ENCODE measurements around the gene FAIM2.

FAIM2 gene

DNA sequence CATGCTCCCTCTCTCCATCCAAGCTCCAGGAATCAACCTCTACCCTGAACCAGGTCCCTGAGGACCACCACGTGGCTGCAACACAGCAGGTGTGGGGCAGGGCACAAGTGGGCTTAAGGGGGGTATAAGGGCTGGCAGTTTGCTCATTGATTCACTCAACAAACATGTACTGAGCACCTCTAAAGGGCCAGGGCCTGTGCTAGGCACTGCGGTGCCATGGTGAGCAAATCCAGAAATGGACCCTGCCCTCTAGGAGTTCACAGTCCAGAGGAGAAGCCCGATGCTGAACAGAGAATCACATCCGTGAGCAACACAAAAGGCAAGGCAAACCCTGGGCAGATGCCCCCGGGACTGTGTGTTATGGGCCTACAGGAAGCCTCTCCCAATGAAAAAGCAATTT is 40.3 kb upstream of the FAIM2 start:
- Histone ChIP-seq H3K4me1 (ENCODE audit: low read depth, poor library complexity, severe bottlenecking) (peaks cover 4% of the 10 kb centered on the region), H3K4me2 (no peak overlapping the region), H3K27ac (no peak overlapping the region), H3K27me3 (ENCODE audit: insufficient read depth, low read depth) (no peaks in the 10 kb centered on the region), H3K9ac (no peak overlapping the region), H3K36me3 (ENCODE audit: insufficient read depth) (no peaks in the 10 kb centered on the region), H3K79me2 (ENCODE audit: insufficient read depth, low read depth) (no peaks in the 10 kb centered on the region), H3K4me3 (IDR thresholded peaks at IDR 0.05; ENCODE audit: insufficient read depth, low read depth, low read length) (no peak overlapping the region), H2AFZ (ENCODE audit: low read depth) (no peak overlapping the region), H4K20me1 (ENCODE audit: insufficient read depth) (no peaks in the 10 kb centered on the region)
- TF ChIP-seq, protein P1, sequence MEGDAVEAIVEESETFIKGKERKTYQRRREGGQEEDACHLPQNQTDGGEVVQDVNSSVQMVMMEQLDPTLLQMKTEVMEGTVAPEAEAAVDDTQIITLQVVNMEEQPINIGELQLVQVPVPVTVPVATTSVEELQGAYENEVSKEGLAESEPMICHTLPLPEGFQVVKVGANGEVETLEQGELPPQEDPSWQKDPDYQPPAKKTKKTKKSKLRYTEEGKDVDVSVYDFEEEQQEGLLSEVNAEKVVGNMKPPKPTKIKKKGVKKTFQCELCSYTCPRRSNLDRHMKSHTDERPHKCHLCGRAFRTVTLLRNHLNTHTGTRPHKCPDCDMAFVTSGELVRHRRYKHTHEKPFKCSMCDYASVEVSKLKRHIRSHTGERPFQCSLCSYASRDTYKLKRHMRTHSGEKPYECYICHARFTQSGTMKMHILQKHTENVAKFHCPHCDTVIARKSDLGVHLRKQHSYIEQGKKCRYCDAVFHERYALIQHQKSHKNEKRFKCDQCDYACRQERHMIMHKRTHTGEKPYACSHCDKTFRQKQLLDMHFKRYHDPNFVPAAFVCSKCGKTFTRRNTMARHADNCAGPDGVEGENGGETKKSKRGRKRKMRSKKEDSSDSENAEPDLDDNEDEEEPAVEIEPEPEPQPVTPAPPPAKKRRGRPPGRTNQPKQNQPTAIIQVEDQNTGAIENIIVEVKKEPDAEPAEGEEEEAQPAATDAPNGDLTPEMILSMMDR (conservative IDR thresholded peaks at IDR 0.05; ENCODE audit: low read depth, low read length) = no peak

DNA sequence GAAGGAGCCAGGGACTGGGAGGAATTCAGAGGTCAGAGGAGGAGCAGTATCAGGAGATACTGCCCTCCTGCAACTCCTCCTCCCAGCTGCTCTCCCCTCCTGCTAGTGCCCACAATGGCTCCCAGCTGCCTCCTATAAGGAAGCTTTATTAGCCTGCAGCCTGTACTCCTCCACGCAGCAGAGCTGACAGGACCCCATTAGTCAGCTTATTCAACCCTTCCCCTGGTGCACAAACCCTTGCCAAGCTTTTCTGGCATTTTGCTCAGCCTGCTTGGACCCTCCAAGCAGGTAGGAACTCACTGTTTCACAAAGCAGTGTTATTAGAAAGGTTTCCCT is 39.9 kb upstream of the FAIM2 start:
- H3K4me2 ChIP-seq = no peak overlapping the region
- TF ChIP-seq, protein P1 (conservative IDR thresholded peaks at IDR 0.05; ENCODE audit: low read depth, low read length) = no peak
- no peak overlapping the region for H3K27ac ChIP-seq
- H3K4me3 ChIP-seq (IDR thresholded peaks at IDR 0.05; ENCODE audit: insufficient read depth, low read depth, low read length) = no peak overlapping the region
- H3K36me3 ChIP-seq (ENCODE audit: insufficient read depth) = no peaks in the 10 kb centered on the region
- H3K79me2 ChIP-seq (ENCODE audit: insufficient read depth, low read depth) = no peaks in the 10 kb centered on the region
- H2AFZ ChIP-seq (ENCODE audit: low read depth) = no peak overlapping the region
- peaks cover 4% of the 10 kb centered on the region for H3K4me1 ChIP-seq (ENCODE audit: low read depth, poor library complexity, severe bottlenecking)
- no peaks in the 10 kb centered on the region for H4K20me1 ChIP-seq (ENCODE audit: insufficient read depth)
- H3K27me3 ChIP-seq (ENCODE audit: insufficient read depth, low read depth) = no peaks in the 10 kb centered on the region
- H3K9ac ChIP-seq = no peak overlapping the region

DNA sequence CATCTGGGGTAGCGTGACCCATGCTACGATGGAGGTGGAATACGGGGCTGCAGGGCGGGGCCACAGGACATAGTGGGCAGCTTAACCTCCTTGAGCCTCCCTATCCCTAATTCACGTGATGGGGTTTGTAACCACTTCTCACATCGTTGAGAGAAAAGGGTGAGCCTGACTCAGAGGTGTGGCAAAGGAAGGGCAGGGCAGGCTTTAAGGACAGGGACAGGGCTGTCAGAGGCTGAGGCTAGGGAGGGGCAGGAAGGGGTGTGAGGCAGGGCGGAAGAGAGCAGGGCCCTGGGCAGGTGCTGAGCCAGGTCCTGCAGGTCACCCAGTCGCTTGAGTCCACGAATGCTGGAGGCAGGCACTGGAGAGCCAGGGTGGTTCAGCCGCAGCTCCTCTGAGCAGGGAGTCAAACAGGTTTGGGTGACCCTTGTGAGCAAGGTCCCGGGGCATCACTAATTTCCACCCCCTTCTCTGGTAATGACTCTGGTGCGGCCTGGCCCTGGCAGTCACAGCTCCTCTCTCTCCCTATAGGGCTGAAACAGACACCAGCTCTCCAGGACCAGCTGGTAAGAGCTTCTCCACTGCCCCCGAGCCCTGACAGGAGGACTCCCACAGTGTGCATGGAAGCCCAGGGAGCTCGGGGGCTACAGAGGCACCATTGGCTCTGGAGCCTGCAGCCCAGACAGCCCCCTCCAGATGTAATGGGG is 39.4 kb upstream of the FAIM2 start:
- Histone ChIP-seq H3K4me2 (no peak overlapping the region), H3K27ac (no peak overlapping the region), H3K27me3 (ENCODE audit: insufficient read depth, low read depth) (no peaks in the 10 kb centered on the region), H3K36me3 (ENCODE audit: insufficient read depth) (no peaks in the 10 kb centered on the region), H4K20me1 (ENCODE audit: insufficient read depth) (no peaks in the 10 kb centered on the region), H2AFZ (ENCODE audit: low read depth) (no peak overlapping the region), H3K9ac (no peak overlapping the region), H3K4me1 (ENCODE audit: low read depth, poor library complexity, severe bottlenecking) (peaks cover 4% of the 10 kb centered on the region), H3K79me2 (ENCODE audit: insufficient read depth, low read depth) (no peaks in the 10 kb centered on the region), H3K4me3 (IDR thresholded peaks at IDR 0.05; ENCODE audit: insufficient read depth, low read depth, low read length) (no peak overlapping the region)
- TF ChIP-seq, protein P1 (conservative IDR thresholded peaks at IDR 0.05; ENCODE audit: low read depth, low read length) = no peak

DNA sequence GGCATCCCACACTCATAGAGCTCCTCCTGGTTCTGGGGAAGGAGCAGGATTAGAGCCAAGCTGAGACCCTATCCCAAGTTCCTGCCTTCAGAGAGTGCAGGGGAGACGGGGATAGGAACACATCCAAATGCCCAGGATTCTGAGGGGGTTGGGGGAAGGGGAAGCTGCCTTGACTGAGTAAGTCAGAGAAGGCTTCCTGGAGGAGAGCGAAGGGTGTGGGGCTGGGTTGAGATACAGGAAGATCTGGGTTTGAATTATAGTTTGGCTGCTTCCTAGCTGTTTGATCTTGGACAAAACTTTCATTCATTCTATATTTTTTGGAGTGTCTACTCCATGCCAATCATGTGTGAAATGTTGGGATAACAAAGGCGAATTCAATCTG is 38.8 kb upstream of the FAIM2 start:
- no peaks in the 10 kb centered on the region for H4K20me1 ChIP-seq (ENCODE audit: insufficient read depth)
- H3K27me3 ChIP-seq (ENCODE audit: insufficient read depth, low read depth) = no peaks in the 10 kb centered on the region
- H3K4me3 ChIP-seq (IDR thresholded peaks at IDR 0.05; ENCODE audit: insufficient read depth, low read depth, low read length) = no peak overlapping the region
- no peak overlapping the region for H3K9ac ChIP-seq
- peaks cover 4% of the 10 kb centered on the region for H3K4me1 ChIP-seq (ENCODE audit: low read depth, poor library complexity, severe bottlenecking)
- no peak overlapping the region for H3K27ac ChIP-seq
- TF ChIP-seq, protein P1 (conservative IDR thresholded peaks at IDR 0.05; ENCODE audit: low read depth, low read length) = no peak
- no peak overlapping the region for H2AFZ ChIP-seq (ENCODE audit: low read depth)
- no peaks in the 10 kb centered on the region for H3K36me3 ChIP-seq (ENCODE audit: insufficient read depth)
- no peak overlapping the region for H3K4me2 ChIP-seq
- no peaks in the 10 kb centered on the region for H3K79me2 ChIP-seq (ENCODE audit: insufficient read depth, low read depth)

All from KMS-11 (cell line).